ENCODE data around the gene GPHA2. TPM values are rescaled to one million over a fixed set of nuclear protein-coding genes. Genes with fewer than 3 reads are reported as not detected.

Gene GPHA2
- total RNA-seq, 2 donors from 2014 or later, result not detected

Small RNA genes within 50 kb of the gene (microRNA-seq; reads per million reads assigned to microRNA genes)
- gene MIR6749, result 0 reads per million in 2 donors
- 0.20 to 0.82 reads per million in 2 donors for gene MIR6750

Other genes with a start within 250 kb of the GPHA2 start
- 1 to 10 TPM; 3.9 to 4.0 TPM for gene NRXN2, start 212.7 kb downstream of the GPHA2 start, total RNA-seq
- 10 to 100 TPM; 25.3 to 37.1 TPM for gene RASGRP2, start 191.8 kb downstream of the GPHA2 start, total RNA-seq
- 10 to 100 TPM; 31.3 to 48.6 TPM for gene PYGM, start 175.9 kb downstream of the GPHA2 start, total RNA-seq
- 100 to 1,000 TPM; 154 to 208 TPM for gene SF1, start 157.4 kb downstream of the GPHA2 start, total RNA-seq
- 10 to 100 TPM in 1 of 2 donors, 1 to 10 TPM in 1; 10.0 to 10.4 TPM for gene MAP4K2, start 132.7 kb downstream of the GPHA2 start, total RNA-seq
- gene MEN1, start 125.3 kb downstream of the GPHA2 start, total RNA-seq, result 10 to 100 TPM in 1 of 2 donors, 1 to 10 TPM in 1; 9.0 to 12.3 TPM
- under 1 TPM; 0.55 to 0.65 TPM for gene CDC42BPG, start 91.2 kb downstream of the GPHA2 start, total RNA-seq
- gene EHD1, start 57.3 kb downstream of the GPHA2 start, total RNA-seq, result 10 to 100 TPM; 36.6 to 43.1 TPM
- 10 to 100 TPM; 12.3 to 14.6 TPM for gene ATG2A, start 18.7 kb downstream of the GPHA2 start, total RNA-seq
- gene PPP2R5B, start 11.2 kb downstream of the GPHA2 start, total RNA-seq, result 10 to 100 TPM; 17.9 to 20.5 TPM
- gene MAJIN, start 36.2 kb upstream of the GPHA2 start, total RNA-seq, result not detected
- gene BATF2, start 61.1 kb upstream of the GPHA2 start, total RNA-seq, result 1 to 10 TPM; 1.4 to 1.6 TPM
- gene ARL2, start 78.3 kb upstream of the GPHA2 start, total RNA-seq, result 100 to 1,000 TPM; 110 to 116 TPM
- 10 to 100 TPM; 17.2 to 20.1 TPM for gene SNX15, start 91.5 kb upstream of the GPHA2 start, total RNA-seq
- 1 to 10 TPM; 5.2 to 9.5 TPM for gene SAC3D1, start 105.3 kb upstream of the GPHA2 start, total RNA-seq
- 1 to 10 TPM; 6.6 to 7.0 TPM for gene NAALADL1, start 122.7 kb upstream of the GPHA2 start, total RNA-seq
- gene CDCA5, start 148.1 kb upstream of the GPHA2 start, total RNA-seq, result 1 to 10 TPM in 1 of 2 donors, under 1 TPM in 1; 0.81 to 2.5 TPM
- gene ZFPL1, start 148.3 kb upstream of the GPHA2 start, total RNA-seq, result 10 to 100 TPM; 26.2 to 26.5 TPM
- 10 to 100 TPM; 52.7 to 70.1 TPM for gene VPS51, start 160.3 kb upstream of the GPHA2 start, total RNA-seq
- gene TM7SF2, start 176.0 kb upstream of the GPHA2 start, total RNA-seq, result 10 to 100 TPM; 50.0 to 53.2 TPM
- 1 to 10 TPM; 6.6 to 8.2 TPM for gene ZNHIT2, start 181.8 kb upstream of the GPHA2 start, total RNA-seq
- 100 to 1,000 TPM; 651 to 723 TPM for gene FAU, start 186.2 kb upstream of the GPHA2 start, total RNA-seq
- gene MRPL49, start 186.4 kb upstream of the GPHA2 start, total RNA-seq, result 10 to 100 TPM; 26.3 to 33.4 TPM
- gene SYVN1, start 198.6 kb upstream of the GPHA2 start, total RNA-seq, result 10 to 100 TPM; 33.2 to 41.6 TPM
- not detected for gene SPDYC, start 234.3 kb upstream of the GPHA2 start, total RNA-seq
- 10 to 100 TPM; 86.9 to 92.4 TPM for gene CAPN1, start 246.0 kb upstream of the GPHA2 start, total RNA-seq